ENCODE results near the gene VSNL1. TPM values are rescaled to one million over a fixed set of nuclear protein-coding genes. Genes with fewer than 3 reads are reported as not detected.
A peak's percentile ranks its signal among the peaks of the same experiment; 100 is the strongest.

Gene VSNL1
- total and polyA plus RNA-seq, 9 donors, result 0.41 to 9.4 (median 2.7) TPM; not detected in 1

- Histone ChIP-seq H3K4me1 (ENCODE audit: insufficient read depth) (no peaks in the 10 kb centered on the region), H3K36me3 (no peaks in the 10 kb centered on the region), H3K27ac (no peak overlapping the region), H3K4me3 (no peak overlapping the region), H3K9me3 (no peaks in the 10 kb centered on the region), H3K27me3 (no peaks in the 10 kb centered on the region)
- DNase-seq, result no peak
- intact Hi-C loops (cut with DNase I), result no loop called here
- no peak for TF ChIP-seq EP300 (IDR thresholded peaks at IDR 0.05)
- no peak for TF ChIP-seq CTCF (IDR thresholded peaks at IDR 0.05)
- TF ChIP-seq POLR2A (IDR thresholded peaks at IDR 0.05), result no peak
- 82 to 84% (median 82%) methylated on average over 2 of the region's 2 CpGs for WGBS, 3 donors
Observed at GRCh38 chr2:17536416-17536815, 4.1 kb upstream of the VSNL1 start.

- Histone ChIP-seq H3K36me3 (no peaks in the 10 kb centered on the region), H3K27me3 (no peaks in the 10 kb centered on the region), H3K4me1 (ENCODE audit: insufficient read depth) (no peaks in the 10 kb centered on the region), H3K4me3 (peak overlapping the region; percentile 56), H3K9me3 (no peaks in the 10 kb centered on the region), H3K27ac (no peak overlapping the region)
- no peak for DNase-seq
- intact Hi-C loops (cut with DNase I), result no loop called here
- TF ChIP-seq CTCF (IDR thresholded peaks at IDR 0.05) (no peak), EP300 (IDR thresholded peaks at IDR 0.05) (no peak), POLR2A (IDR thresholded peaks at IDR 0.05) (no peak)
- 5 to 6% (median 5%) methylated on average over 30 of the region's 30 CpGs for WGBS, 3 donors
Observed at GRCh38 chr2:17538022-17538843, 2.3 kb upstream of the VSNL1 start.

- peak; percentile 56 to 78 (median 66) for DNase-seq
- Histone ChIP-seq H3K4me1 (ENCODE audit: insufficient read depth) (no peaks in the 10 kb centered on the region), H3K9me3 (no peaks in the 10 kb centered on the region), H3K4me3 (peak overlapping the region; percentile 56), H3K27me3 (no peaks in the 10 kb centered on the region), H3K36me3 (no peaks in the 10 kb centered on the region), H3K27ac (peak overlapping the region; percentile 9 to 34)
- intact Hi-C loops (cut with DNase I), result no loop called here
- 1% methylated on average over 25 to 52 of the region's 52 CpGs for WGBS, 3 donors
- TF ChIP-seq CTCF (IDR thresholded peaks at IDR 0.05), result no peak
Observed at GRCh38 chr2:17538844-17539554, 1.5 kb upstream of the VSNL1 start.

GRCh38 chr2:17539611-17540092 lies 844 bp upstream of the VSNL1 start:
- H3K27me3 ChIP-seq, result no peaks in the 10 kb centered on the region
- DNase-seq, result peak in 3 of 5 donors; percentile 12 to 42 (median 20)
- WGBS, 3 donors, result 4 to 6% (median 5%) methylated on average over 13 of the region's 13 CpGs
- intact Hi-C loops (cut with DNase I), result no loop called here
- TF ChIP-seq EP300 (IDR thresholded peaks at IDR 0.05) (no peak), POLR2A (IDR thresholded peaks at IDR 0.05) (no peak), CTCF (IDR thresholded peaks at IDR 0.05) (no peak)
- peak overlapping the region; percentile 30 to 65 for H3K27ac ChIP-seq
- no peaks in the 10 kb centered on the region for H3K4me1 ChIP-seq (ENCODE audit: insufficient read depth)
- H3K4me3 ChIP-seq, result peak overlapping the region; percentile 56
- H3K36me3 ChIP-seq, result no peaks in the 10 kb centered on the region
- no peaks in the 10 kb centered on the region for H3K9me3 ChIP-seq
